GM18517 (cell line): ENCODE data around the gene IKZF3.
"Not testable (repeated sequence)": the region's sequence is repeated elsewhere in the genome, so short reads cannot be mapped to it uniquely, and the experiment has no call there.

Source experiments
- ATAC-seq: cut with Tn5 transposase; IDR thresholded peaks from one replicate; pipeline ENCODE4 v1.9.1; 2021; ENCODE audit warnings: mild to moderate bottlenecking, moderate library complexity; ENCODE audit not compliant: unreplicated experiment

IKZF3 gene

DNA sequence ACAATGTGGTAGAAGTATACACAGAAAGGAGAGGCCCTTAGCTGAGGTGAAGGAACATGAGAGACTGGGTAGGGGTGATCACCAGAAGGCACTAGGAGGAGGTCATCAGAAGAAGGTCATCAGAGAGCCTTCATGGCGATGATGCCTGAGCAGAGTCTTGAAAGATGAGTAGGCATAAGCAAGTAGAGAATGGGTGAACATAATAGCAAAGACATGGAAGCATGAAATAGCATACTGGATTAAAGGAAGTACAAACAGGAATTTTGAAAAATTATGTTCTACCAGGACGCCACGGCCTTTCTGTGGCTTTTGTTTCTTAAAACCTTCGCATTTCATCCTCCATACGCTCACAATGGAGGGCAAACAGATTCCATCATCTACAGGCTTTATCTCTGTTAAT lies 2.9 kb downstream of the IKZF3 start:
- ATAC-seq = no peak

DNA sequence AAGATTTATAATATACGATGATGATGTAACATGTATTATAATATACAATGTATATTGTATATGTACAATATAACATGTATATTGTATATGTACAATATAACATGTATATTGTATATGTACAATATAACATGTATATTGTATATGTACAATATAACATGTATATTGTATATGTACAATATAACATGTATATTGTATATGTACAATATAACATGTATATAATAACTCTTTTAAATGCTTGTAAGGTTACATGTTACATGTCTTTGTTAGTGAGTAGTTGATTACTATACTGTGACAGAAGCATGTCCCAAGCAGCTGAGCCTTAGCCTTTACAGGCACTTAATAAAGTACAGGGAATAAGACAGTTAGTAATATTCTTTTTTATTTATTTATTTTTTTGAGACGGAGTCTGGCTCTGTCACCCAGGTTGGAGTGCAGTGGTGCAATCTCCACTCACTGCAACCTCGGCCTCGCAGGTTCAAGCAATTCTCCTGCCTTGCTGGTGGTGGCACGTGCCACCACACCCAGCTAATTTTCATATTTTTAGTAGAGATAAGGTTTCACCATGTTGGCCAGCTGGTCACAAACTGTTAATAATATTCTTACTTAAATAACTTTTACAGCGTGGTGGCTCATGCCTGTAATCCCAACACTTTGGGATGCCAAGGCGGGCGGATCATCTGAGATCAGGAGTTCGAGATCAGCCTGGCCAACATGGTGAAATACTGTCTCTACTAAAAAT lies 8.0 kb downstream of the IKZF3 start:
- not testable (repeated sequence) for ATAC-seq

DNA sequence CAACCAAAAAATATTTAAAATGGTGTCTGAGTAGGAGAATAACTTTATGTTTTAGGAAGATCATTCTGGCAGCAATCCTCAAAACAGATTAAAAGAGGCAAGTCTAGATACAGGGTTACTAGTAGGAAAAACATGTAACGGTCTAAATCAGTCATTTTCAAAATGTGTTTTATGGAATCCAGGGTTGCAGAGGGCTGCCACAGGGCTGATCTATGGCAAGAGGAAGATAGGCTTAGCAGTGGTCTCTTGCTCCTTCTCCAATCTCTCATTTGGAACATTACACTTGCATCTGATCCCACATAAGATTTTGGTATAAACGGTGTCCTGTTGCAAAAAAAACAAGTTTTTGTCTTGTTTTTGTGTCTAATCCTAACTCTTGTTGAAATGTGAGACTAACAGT lies 9.2 kb downstream of the IKZF3 start:
- no peak for ATAC-seq

DNA sequence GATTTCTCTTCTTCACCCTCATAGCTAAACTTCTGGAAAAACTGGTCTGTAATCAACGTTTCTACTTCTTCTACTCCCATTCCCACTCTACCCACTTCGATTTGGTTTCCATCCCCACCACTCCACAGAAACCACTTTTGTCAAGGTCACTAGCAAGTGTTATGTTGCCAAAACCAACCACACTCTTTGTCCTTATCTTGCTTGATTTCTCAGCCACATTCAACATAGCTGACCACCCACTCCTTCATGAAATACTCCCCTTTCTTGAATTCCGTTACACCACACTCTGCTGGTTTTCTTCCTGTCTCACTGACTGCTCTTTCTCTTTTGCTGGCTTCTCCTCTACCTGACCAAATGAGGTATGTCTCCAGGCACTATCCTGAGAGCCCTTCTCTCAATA lies 11.9 kb downstream of the IKZF3 start:
- ATAC-seq = no peak

DNA sequence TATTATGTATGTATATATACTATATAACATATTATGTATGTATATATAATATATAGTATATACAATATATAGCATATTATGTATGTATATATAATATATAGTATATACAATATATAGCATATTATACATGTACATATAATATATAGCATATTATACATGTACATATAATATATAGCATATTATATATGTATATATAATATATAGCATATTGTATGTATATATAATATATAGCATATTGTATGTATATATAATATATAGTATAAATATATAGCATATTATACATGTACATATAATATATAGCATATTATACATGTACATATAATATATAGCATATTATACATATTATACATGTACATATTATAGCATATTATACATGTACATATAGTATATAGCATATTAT lies 13.9 kb downstream of the IKZF3 start:
- not testable (repeated sequence) for ATAC-seq

DNA sequence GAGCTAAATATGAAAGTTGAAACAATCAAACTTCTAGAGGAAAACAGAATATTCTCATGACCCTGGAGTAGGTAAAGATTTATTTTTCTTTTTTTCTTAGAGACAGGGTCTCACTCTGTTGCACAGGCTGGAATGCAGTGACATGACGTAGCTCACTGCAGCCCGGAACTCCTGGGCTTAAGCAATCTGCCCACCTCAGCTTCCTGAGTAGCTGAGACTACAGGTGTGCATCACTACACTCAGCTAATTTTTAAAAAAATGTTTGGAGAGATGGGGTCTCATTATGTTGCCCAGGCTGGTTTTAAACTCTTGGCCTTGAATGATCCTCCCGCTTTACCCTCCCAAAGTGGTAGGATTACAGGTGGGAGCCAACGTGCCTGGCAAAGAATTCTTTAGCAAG lies 15.5 kb downstream of the IKZF3 start:
- ATAC-seq = no peak

DNA sequence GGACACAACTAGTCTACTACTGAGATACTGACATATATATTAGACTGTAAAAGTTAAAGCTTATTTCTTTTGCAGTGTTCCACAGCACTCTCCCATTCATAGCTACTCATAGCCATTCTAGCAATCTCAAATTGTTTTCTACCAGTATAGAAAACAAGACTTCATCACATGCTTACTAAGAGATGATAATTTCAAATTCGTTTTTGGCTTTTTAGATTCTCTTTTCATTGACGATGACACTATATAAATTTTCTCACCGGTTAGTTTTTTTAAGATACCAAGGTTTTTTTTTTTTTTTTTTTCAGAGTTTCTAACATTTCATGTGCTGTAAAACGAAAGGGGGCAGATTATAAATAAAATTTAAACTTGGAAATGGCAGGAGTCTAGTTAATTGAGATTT lies 17.9 kb downstream of the IKZF3 start:
- no peak for ATAC-seq

DNA sequence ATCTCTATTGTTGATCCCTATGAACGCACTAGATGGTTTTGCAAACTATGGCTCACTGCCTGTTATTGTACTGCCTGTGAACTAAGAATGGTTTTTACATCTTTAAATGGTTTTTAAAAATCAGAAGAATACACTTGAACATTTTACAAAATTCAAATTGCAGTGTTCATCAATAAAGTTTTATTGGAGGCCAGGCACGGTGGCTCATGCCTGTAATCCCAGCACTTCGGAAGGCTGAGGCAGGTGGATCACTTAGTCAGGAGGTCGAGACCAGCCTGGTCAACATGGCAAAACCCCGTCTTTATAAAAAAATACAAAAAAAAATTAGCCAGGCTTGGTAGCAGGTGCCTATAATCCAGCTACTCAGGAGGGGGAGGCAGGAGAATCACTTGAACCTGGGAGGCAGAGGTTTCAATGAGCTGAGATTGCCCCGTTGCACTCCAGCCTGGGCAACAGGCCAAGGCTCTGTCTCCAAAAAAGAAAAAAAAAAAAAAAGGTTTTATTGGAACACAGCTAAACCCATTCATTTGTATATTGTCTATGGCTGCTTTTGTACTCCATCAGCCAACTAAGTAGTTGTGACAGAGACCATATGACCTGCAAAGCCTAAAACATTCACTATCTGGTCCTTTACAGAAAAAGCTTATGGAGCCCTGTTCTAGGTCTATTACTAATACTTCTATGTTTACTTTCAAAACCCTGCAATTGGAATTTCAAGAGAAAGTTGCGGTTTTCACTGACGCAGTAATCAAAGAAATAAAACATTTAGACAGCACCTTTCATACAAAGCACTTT lies 18.9 kb downstream of the IKZF3 start:
- no peak for ATAC-seq

DNA sequence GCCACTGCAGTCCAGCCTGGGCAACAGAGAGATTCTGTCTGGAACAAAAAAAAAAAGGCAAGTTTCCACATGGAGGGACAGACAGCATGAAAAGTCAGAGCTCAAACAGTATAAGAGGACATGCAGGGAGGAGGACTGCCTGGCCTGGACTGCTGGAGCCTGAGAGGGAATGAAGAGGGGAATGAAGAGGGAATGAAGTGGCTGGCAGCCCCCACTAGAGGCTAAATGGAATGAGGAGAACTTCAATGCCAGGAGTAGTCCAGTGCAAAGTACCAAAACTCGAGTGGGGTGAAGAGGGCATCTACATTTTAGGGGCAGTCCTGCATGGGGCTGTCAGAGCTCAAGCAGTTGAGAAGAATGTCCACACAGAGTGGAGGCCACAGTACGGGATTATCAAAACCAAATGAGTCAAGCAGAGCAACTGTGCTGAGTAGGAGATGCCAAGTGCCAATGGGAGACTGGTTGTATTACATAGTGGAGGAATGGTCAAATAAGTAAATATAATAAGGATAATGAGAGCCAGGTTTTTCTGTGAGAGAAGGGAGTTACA lies 22.9 kb downstream of the IKZF3 start:
- ATAC-seq = no peak

DNA sequence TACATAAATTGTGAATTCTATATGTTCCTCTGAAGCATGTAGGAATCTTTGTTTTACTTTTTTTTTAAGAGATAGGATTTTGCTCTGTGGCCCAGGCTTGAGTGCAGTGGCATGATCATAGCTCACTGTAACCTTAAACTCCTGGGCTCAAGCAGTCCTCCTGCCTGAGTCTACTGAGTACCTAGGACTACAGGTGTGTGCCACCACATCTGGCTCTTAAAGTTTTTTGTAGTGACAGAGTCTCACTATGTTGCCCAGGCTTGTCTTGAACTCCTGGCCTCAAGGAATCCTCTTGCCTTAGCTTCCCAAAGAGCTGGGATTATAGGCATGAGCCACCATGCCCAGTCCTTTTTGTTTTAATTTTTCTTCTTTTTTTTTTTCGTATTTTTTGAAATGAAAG lies 25.3 kb downstream of the IKZF3 start:
- ATAC-seq = no peak

DNA sequence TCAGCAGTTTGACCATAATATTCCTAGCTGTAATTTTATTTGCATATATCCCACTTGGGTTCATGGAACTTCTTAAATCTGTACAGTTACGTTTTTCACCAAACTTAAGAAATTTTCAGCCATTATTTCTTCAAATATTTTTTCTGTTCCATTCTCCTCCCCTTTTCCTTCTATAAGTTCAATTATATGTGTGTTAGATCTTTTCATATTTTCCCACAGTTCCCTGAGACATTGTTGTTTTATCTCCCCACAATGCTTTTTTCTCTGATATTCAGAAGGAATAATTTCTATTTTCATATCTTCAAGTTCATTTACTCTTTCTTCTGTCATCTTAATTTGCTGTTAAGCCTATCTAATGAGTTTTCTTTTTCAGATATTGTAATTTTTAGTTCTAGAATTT lies 26.1 kb downstream of the IKZF3 start:
- no peak for ATAC-seq

DNA sequence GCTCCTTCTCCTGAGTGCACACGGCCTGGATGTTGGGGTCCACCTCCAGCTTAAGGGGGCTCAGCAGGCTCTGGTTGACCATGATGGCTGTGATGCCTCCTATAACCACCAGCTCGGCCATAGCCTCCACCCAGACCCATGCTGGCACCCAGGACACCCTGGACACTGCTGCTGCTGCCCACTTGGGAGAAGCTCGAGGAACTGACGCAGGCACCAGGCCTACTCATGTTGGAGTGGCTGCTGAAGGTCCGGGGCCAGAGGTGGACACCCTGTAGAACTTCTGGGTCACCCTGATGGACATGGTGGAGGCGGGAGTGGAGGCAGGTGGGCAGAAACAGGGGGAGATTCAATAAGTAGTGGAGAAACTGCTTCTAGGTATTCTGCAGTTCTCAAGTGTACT lies 28.0 kb downstream of the IKZF3 start:
- ATAC-seq = no peak

DNA sequence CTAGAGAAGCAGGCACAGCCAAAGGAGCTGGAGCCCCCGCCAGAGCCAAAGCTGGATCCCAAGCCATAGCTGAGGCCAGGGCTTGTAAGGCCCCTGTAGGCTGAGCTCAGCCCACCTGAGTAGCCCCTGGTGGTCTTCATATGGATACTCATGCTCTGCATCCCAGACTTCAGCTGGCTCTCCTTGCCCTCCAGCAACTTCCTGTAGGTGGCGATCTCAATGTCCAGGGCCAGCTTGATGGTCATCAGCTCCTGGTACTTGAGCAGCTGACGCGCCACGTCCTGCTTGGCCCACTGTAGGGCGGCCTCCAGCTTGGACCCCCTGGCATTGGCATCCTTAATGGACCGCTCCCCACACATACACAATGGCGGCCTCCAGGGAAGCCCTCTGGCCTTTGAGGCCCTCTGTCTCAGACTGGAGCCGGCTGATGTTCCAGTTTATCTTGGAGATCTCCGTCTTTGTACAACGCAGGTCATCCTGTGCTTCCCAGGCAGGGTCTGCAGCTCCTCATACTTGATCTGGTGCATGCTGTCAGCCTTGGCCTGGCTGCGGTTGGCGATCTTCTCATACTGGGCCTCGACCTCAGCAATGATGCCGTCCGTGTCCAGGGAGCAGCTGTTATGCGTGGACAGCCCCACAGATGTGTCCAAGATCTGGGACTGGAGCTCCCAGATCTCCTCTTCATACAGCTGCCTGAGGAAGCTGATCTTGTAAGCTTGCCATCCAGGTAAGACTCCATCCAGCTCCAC lies 28.9 kb downstream of the IKZF3 start:
- no peak for ATAC-seq

DNA sequence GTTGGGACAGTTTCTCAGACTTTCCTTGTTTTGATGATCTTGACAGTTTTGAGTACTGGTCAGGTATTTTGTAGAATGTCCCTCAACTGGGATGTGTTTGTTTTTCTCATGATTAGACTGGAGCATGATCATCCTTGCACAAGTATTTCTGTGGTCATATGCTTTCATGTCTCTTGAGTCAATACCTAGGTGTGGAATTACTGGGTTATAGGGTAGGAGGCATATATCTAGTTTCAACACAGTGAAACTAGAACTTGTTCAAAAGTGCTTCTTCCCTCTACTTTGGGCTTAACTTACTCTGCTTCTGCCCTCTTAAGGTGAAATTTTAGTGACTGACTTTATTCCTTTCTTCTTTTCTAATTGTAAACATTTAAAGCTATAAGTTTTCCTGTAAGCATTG lies 30.1 kb downstream of the IKZF3 start:
- ATAC-seq = no peak

DNA sequence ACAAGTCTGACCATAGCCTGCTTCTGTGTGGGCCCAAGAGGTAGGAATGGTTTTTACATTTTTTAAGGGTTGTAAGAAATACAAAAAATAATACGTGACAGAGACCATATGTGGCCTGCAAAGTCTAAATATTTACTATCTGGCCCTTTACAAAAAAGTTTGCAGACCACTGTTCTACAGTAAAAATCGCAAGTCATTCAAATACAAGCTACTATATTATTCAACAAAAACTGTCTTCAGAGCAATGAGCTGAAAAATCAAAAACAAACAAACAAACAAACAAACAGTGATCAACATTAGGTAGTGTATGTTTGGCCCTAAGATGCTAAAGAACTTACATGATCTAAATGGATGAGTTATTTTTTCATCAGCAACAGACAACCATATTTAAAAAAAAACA lies 32.5 kb downstream of the IKZF3 start:
- ATAC-seq = no peak

DNA sequence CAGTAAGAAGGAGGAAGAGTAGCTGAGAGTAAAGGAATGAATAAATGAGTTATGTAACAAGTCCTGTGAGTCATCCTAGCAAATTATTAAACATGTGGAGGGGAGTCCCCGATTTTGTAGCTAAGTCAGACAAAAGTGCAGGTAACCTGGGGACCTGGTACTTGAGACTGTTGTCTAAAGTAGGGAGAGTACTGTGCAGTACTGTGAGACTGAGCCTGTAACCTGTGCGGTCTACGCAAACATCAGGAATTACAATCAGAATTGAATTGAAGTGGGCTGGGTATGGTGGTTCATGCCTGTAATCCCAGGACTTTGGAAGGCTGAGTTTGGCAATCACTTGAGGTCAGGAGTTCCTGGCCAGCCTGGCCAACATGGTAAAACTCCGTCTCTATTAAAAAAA lies 35.7 kb downstream of the IKZF3 start:
- ATAC-seq = no peak

DNA sequence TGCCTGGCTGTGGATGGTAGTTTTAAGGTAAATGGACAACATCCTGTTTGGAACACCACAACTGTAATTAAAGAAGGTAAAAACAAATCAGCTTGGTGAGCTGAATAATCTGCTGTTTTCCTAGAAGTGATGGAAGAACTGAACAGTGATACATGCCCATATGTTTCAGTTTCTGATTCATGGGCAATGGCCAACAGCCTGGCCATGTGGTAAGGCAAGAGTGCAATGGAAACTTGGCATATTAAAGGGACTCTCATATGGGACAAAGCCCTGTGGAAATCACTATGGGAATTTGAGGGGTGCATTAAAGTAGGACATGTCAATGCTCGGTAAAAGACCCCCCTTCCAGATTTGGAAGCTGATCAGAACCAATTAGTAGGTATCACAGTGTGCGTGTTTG lies 37.8 kb downstream of the IKZF3 start:
- ATAC-seq = no peak

DNA sequence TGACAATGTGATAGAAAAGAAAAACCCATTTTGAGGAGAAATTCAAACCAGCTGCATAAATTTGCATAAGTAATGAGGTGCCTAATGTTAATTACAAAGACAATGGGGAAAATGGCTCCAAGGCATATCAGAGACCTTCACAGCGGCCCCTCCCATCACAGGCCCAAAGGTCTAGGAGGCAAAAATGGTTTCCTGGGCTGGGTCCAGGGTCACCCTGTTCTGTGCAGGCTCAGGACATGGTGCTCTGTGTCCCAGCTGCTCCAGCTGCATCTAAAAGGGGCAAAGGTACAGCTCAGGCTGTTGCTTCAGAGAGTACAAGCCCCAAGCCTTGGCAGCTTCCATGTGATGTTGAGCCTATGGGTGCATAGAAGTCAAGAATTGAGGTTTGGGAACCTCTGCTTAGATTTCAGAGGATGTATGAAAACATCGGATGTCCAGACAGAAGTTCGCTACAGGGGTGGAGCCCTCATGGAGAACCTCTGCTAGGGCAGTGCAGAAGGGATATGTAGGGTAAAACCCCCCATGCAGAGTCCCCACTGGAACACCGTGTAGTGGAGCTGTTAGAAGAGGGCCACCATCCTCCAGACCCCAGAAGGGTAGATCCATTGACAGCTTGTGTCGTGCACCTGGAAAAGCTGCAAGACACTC lies 40.6 kb downstream of the IKZF3 start:
- ATAC-seq = no peak

DNA sequence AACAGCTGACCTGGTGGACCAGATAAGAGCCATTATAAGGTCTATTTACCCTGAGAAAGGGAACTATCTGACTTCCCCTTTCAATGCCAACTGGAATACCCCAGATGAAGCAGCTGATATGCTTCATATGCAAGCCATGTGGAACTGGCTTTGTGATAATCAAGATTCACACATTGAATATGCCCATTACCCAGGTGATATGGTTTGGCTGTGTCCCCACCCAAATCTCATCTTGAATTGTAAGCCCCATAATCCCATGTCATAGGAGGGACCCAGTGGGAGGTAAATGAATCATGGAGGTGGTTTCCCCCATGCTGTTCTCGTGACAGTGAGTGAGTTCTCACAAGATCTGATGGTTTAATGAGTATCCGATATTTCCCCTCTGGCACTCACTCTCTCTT lies 42.1 kb downstream of the IKZF3 start:
- ATAC-seq = no peak

DNA sequence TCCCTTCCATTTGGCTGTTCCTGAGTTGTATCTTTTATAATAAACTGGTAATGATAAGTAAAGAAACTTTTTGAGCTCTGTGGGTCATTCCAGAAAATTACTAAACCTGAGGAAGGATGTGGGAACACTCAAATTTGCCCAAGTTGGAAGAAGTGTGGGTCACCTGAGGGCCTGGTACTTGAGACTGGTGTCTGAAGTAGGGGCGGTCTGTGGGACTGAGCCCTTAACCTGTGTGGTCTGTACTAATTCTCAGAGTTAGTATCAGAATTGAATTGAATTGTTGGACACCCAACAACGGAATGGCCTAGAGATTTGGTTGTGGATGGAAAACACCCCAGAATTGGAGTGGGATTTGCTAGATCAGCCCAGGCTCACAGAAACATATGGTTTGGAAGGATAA lies 43.1 kb downstream of the IKZF3 start:
- ATAC-seq = no peak

DNA sequence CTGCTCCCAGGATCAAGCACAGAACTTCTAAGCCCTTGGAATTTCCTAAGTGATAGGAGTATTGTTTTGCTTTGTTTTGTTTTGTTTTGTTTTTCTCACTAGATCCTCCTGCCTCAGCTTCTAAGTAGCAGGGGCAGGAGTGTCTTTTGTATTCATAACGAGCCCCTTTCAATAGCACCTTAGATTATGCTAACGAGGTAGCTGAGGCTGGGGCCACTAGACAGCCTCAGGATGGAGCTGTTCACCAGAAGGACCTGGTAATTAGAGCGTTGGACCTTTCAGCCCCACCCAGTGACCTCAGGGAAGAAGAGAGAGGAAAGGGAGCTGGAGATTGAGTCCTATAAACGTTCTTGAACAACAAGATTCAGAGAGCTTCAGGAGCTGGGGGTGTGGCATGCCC lies 43.6 kb downstream of the IKZF3 start:
- ATAC-seq = no peak
